Ovary (tissue), 3 donors: ENCODE measurements around the gene MMAB.

Experiments used
- EP300 ChIP-seq: sonication (generic); formaldehyde crosslinking; IDR thresholded peaks from one replicate; pipeline ENCODE4 v1.6.1; 2017; ENCODE audit warnings: antibody characterized with exemption
- POLR2A ChIP-seq: fragments of 450-650 bp; IDR thresholded peaks from one replicate; pipeline ENCODE4 v1.6.1; 2017; ENCODE audit warnings: antibody characterized with exemption, mild to moderate bottlenecking, moderate library complexity
- TF ChIP-seq, protein P1 (sequence below), 3 donors: fragments of 450-650 bp in 2 of 3; fragments of 200-600 bp in 1 of 3; IDR thresholded peaks; one replicate each; pipeline versions ENCODE4 v1.5.1 to v1.8.0; 2016 to 2022; ENCODE audit warnings: antibody characterized with exemption in 3 of 3, mild to moderate bottlenecking in 1 of 3
- donor health status: DM: no; HTN: no; CAD: no.

DNA sequence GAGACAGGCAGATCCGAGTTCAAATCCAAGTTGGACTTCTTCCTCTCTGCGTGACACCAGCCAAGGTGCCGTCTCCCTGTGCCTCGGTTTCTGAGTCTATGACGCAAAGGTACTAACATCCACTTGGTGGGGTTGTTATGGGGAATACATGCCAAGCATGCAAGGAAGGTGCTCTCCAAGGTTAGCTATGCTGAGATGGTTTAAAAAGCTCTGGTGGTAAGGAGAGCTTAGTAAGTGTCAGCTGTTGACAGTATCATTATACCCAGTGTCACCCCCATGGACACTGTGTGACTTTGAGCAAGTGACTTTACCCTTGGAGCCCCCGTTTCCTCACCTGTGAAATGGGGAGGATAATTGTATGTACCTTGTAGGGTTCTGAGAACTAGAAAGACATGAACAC lies 22.2 kb downstream of the MMAB start:
- TF ChIP-seq, protein P1, sequence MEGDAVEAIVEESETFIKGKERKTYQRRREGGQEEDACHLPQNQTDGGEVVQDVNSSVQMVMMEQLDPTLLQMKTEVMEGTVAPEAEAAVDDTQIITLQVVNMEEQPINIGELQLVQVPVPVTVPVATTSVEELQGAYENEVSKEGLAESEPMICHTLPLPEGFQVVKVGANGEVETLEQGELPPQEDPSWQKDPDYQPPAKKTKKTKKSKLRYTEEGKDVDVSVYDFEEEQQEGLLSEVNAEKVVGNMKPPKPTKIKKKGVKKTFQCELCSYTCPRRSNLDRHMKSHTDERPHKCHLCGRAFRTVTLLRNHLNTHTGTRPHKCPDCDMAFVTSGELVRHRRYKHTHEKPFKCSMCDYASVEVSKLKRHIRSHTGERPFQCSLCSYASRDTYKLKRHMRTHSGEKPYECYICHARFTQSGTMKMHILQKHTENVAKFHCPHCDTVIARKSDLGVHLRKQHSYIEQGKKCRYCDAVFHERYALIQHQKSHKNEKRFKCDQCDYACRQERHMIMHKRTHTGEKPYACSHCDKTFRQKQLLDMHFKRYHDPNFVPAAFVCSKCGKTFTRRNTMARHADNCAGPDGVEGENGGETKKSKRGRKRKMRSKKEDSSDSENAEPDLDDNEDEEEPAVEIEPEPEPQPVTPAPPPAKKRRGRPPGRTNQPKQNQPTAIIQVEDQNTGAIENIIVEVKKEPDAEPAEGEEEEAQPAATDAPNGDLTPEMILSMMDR (IDR thresholded peaks at IDR 0.05) = no peak
- TF ChIP-seq POLR2A = no peak
- TF ChIP-seq EP300 = no peak
